Neutrophil (primary cell): ENCODE data around the gene CFB.

ENCODE experiments used
- H3K27ac ChIP-seq: fragments of 200-600 bp; sonication (generic); 2 replicates; pipeline ENCODE4 v1.5.1; 2016; ENCODE audit warnings: mild to moderate bottlenecking, moderate library complexity
- H3K27me3 ChIP-seq: fragments of 200-600 bp; sonication (generic); 2 replicates; pipeline ENCODE4 v1.6.0; 2016; ENCODE audit warnings: mild to moderate bottlenecking
- H3K36me3 ChIP-seq: fragments of 200-600 bp; sonication (generic); 2 replicates; pipeline ENCODE4 v1.5.1; 2017
- H3K4me1 ChIP-seq, 2 experiments: fragments of 200-600 bp in 1 of 2; sonication (generic) in 1 of 2; 1 replicate in 1 of 2; 2 replicates in 1 of 2; pipeline versions ENCODE4 v1.5.1 to v1.6.1; 2013 to 2016; ENCODE audit warnings: low read depth in 1 of 2, low read length in 1 of 2, mild to moderate bottlenecking in 1 of 2, moderate library complexity in 1 of 2; ENCODE audit not compliant: control insufficient read depth in 1 of 2, insufficient read depth in 1 of 2
- H3K4me3 ChIP-seq, 2 experiments: fragments of 200-600 bp in 1 of 2; sonication (generic) in 1 of 2; 1 replicate in 1 of 2; 2 replicates in 1 of 2; pipeline ENCODE4 v1.5.1; 2013 to 2016; ENCODE audit warnings: low read depth in 1 of 2, low read length in 1 of 2, mild to moderate bottlenecking in 1 of 2, moderate library complexity in 1 of 2
- H3K9me3 ChIP-seq: fragments of 200-600 bp; sonication (generic); 2 replicates; pipeline ENCODE4 v1.5.1; 2016
- CTCF ChIP-seq: fragments of 200-600 bp; sonication (generic); IDR thresholded peaks from 2 replicates; pipeline ENCODE4 v1.5.1; 2016; ENCODE audit warnings: antibody characterized with exemption

Gene CFB

GRCh38 chr6:31968326-31968725 lies 22.4 kb downstream of the CFB start:
- no peak for TF ChIP-seq CTCF
- Histone ChIP-seq H3K27me3 (no peaks in the 10 kb centered on the region), H3K4me3 (no peak overlapping the region), H3K27ac (no peak overlapping the region), H3K4me1 (peaks cover 18 to 26% of the 10 kb centered on the region in 2 experiments), H3K36me3 (peaks cover 74% of the 10 kb centered on the region), H3K9me3 (no peaks in the 10 kb centered on the region)

- Histone ChIP-seq H3K36me3 (peaks cover 67% of the 10 kb centered on the region), H3K4me1 (peaks cover 19 to 29% of the 10 kb centered on the region in 2 experiments), H3K27ac (peak overlapping the region; percentile 100), H3K9me3 (no peaks in the 10 kb centered on the region), H3K4me3 (no peak overlapping the region), H3K27me3 (no peaks in the 10 kb centered on the region)
- TF ChIP-seq CTCF = no peak
These were observed 23.2 kb downstream of the CFB start for GRCh38 chr6:31968791-31969711.

- peak overlapping the region; percentile 100 for H3K27ac ChIP-seq
- H3K27me3 ChIP-seq = no peaks in the 10 kb centered on the region
- H3K36me3 ChIP-seq = peaks cover 58% of the 10 kb centered on the region
- H3K9me3 ChIP-seq = no peaks in the 10 kb centered on the region
- no peak for TF ChIP-seq CTCF
- no peak overlapping the region for H3K4me3 ChIP-seq
- H3K4me1 ChIP-seq = peaks cover 19 to 29% of the 10 kb centered on the region in 2 experiments
These were observed 24.1 kb downstream of the CFB start for GRCh38 chr6:31969712-31970603.

- no peak overlapping the region for H3K4me3 ChIP-seq
- H3K9me3 ChIP-seq = no peaks in the 10 kb centered on the region
- H3K4me1 ChIP-seq = peaks cover 19 to 29% of the 10 kb centered on the region in 2 experiments
- H3K27me3 ChIP-seq = no peaks in the 10 kb centered on the region
- H3K27ac ChIP-seq = peak overlapping the region; percentile 100
- H3K36me3 ChIP-seq = peaks cover 50% of the 10 kb centered on the region
- no peak for TF ChIP-seq CTCF
These were observed 24.8 kb downstream of the CFB start for GRCh38 chr6:31970604-31971271.
